ENCODE results near the gene DSC3. TPM values are rescaled to one million over a fixed set of nuclear protein-coding genes. Genes with fewer than 3 reads are reported as not detected.

Gene DSC3
- total and polyA plus RNA-seq, 4 donors, result under 0.01 to 0.06 (median 0.05) TPM; not detected in 1

- H3K27ac ChIP-seq (ENCODE audit: low read depth in 1 of 2, low read length in 2 of 2), result no peak overlapping the region
- TF ChIP-seq HNF4G (IDR thresholded peaks at IDR 0.05) (no peak), YY1 (IDR thresholded peaks at IDR 0.05) (no peak), FOXA1 (IDR thresholded peaks at IDR 0.05) (no peak), GABPA (IDR thresholded peaks at IDR 0.05 in 1 of 2, conservative IDR thresholded peaks at IDR 0.05 in 1 of 2) (no peak), MAX (IDR thresholded peaks at IDR 0.05) (no peak), ATF3 (IDR thresholded peaks at IDR 0.05) (no peak), NR2F2 (IDR thresholded peaks at IDR 0.05) (no peak), JUND (IDR thresholded peaks at IDR 0.05) (no peak), ZBTB33 (IDR thresholded peaks at IDR 0.05) (no peak), SP1 (IDR thresholded peaks at IDR 0.05) (no peak), TAF1 (conservative IDR thresholded peaks at IDR 0.05) (no peak), CTCF (IDR thresholded peaks at IDR 0.05; ENCODE audit: low read depth, low read length, missing input control) (no peak), REST (IDR thresholded peaks at IDR 0.05) (no peak), EGR1 (IDR thresholded peaks at IDR 0.05; ENCODE audit: low read depth in 2 of 2) (no peak), RAD21 (IDR thresholded peaks at IDR 0.05) (no peak), RXRA (IDR thresholded peaks at IDR 0.05) (no peak), HNF4A (conservative IDR thresholded peaks at IDR 0.05) (no peak)
- H3K27me3 ChIP-seq (ENCODE audit: control insufficient read depth in 4 of 4, insufficient read depth in 4 of 4, low read length in 3 of 4), result peaks cover 0 to 30% (median 11%) of the 10 kb centered on the region in 4 donors
- H3K4me1 ChIP-seq (ENCODE audit: control insufficient read depth in 4 of 4, insufficient read depth in 4 of 4, low read length in 3 of 4), result peaks cover 19 to 24% (median 20%) of the 10 kb centered on the region in 4 donors
- DNase-seq (ENCODE audit: low spot score), result no peak
- no peaks in the 10 kb centered on the region for H3K36me3 ChIP-seq (ENCODE audit: control insufficient read depth in 4 of 4, insufficient read depth in 3 of 4, low read depth in 1 of 4, low read length in 3 of 4)
- H3K9ac ChIP-seq (ENCODE audit: low read depth in 1 of 2, low read length in 2 of 2), result no peak overlapping the region
- WGBS, result 56% methylated on average over 7 of the region's 7 CpGs
- H3K9me3 ChIP-seq (ENCODE audit: control insufficient read depth in 4 of 4, low read length in 3 of 4), result peaks cover 0 to 11% (median under 1%) of the 10 kb centered on the region in 4 donors
- no peak overlapping the region for H3K4me3 ChIP-seq (ENCODE audit: low read depth in 1 of 3, low read length in 3 of 3)
These were observed 1.2 kb upstream of the DSC3 start for GRCh38 chr18:31043709-31044108.

All from liver (tissue), 9 donors.